ENCODE data around the gene KIF26A. TPM values are rescaled to one million over a fixed set of nuclear protein-coding genes. Genes with fewer than 3 reads are reported as not detected.

The KIF26A gene
- total RNA-seq, 1 donor from 2014 or later, result not detected

DNA sequence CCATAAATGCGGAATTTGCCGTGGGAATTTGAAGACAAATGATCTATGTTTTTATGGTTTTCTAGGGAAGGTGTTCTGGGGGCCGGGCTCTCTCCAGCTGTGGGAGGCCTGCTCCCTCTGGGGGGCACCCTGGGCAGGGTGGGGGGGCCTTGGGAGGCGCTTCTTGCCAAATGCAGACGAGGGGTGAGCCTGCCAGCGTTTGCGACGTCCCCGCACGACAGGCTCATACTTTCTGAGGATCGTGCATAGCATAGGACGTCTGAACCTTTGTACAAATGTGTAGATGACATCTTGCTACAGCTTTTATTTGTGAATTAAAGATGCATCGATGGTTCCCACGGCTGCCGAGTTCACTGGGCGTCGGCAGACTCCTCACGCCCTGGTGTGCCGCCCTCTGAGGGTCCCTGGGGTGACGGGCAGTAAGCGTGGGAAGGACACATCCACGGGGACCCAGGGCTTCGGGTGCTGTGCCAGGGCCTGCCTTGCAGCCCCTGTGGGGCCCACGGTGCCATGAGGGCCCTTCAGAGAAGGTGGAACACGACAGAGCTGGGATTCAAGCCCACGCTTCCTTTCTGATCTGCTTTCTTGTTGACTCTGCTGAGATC lies 42.3 kb downstream of the KIF26A start:
- DNase-seq (no peak), ATAC-seq (ENCODE audit: low read depth) (no peak)
- ChIA-PET CTCF (no interaction called here), POLR2A (no interaction called here)
- no peak for TF ChIP-seq CTCF (IDR thresholded peaks at IDR 0.05)
- no peak overlapping the region for H3K4me3 Mint-ChIP-seq
- peaks cover 2% of the 10 kb centered on the region for H3K27me3 Mint-ChIP-seq
- intact Hi-C loops (cut with micrococcal nuclease), result no loop called here
- no peaks in the 10 kb centered on the region for H3K9me3 Mint-ChIP-seq
- H3K36me3 Mint-ChIP-seq (ENCODE audit: low read depth), result no peaks in the 10 kb centered on the region
- no peak overlapping the region for H3K27ac Mint-ChIP-seq
- H3K4me1 Mint-ChIP-seq, result no peaks in the 10 kb centered on the region

GRCh38 chr14:104181761-104182530 lies 43.6 kb downstream of the KIF26A start:
- CTCF ChIA-PET, result no interaction called here
- no peak for TF ChIP-seq CTCF (IDR thresholded peaks at IDR 0.05)
- ATAC-seq (ENCODE audit: low read depth), result no peak
- Mint-ChIP-seq H3K36me3 (ENCODE audit: low read depth) (no peaks in the 10 kb centered on the region), H3K9me3 (no peaks in the 10 kb centered on the region), H3K27ac (no peak overlapping the region), H3K4me3 (no peak overlapping the region), H3K4me1 (no peaks in the 10 kb centered on the region), H3K27me3 (peaks cover 2% of the 10 kb centered on the region)
- DNase-seq, result no peak
- POLR2A ChIA-PET, result no interaction called here
- intact Hi-C loops (cut with micrococcal nuclease), result no loop called here

- POLR2A ChIA-PET, result no interaction called here
- ATAC-seq (ENCODE audit: low read depth) (no peak), DNase-seq (no peak)
- H3K27ac Mint-ChIP-seq, result no peak overlapping the region
- intact Hi-C loops (cut with micrococcal nuclease), result no loop called here
- no peak for TF ChIP-seq CTCF (IDR thresholded peaks at IDR 0.05)
- H3K4me1 Mint-ChIP-seq, result no peaks in the 10 kb centered on the region
- H3K4me3 Mint-ChIP-seq, result no peak overlapping the region
- H3K36me3 Mint-ChIP-seq (ENCODE audit: low read depth), result no peaks in the 10 kb centered on the region
- CTCF ChIA-PET, result no interaction called here
- H3K9me3 Mint-ChIP-seq, result no peaks in the 10 kb centered on the region
- peaks cover 2% of the 10 kb centered on the region for H3K27me3 Mint-ChIP-seq
Observed at GRCh38 chr14:104182857-104183425, 44.6 kb downstream of the KIF26A start.

- H3K36me3 Mint-ChIP-seq (ENCODE audit: low read depth), result no peaks in the 10 kb centered on the region
- TF ChIP-seq CTCF (IDR thresholded peaks at IDR 0.05), result no peak
- H3K27ac Mint-ChIP-seq, result no peak overlapping the region
- peaks cover 2% of the 10 kb centered on the region for H3K27me3 Mint-ChIP-seq
- DNase-seq (no peak), ATAC-seq (ENCODE audit: low read depth) (no peak)
- H3K4me3 Mint-ChIP-seq, result no peak overlapping the region
- CTCF ChIA-PET, result no interaction called here
- no peaks in the 10 kb centered on the region for H3K4me1 Mint-ChIP-seq
- no peaks in the 10 kb centered on the region for H3K9me3 Mint-ChIP-seq
- intact Hi-C loops (cut with micrococcal nuclease), result no loop called here
- POLR2A ChIA-PET, result no interaction called here
Observed at GRCh38 chr14:104183796-104184195, 45.4 kb downstream of the KIF26A start.

GRCh38 chr14:104184506-104184905 lies 46.1 kb downstream of the KIF26A start:
- H3K27ac Mint-ChIP-seq, result no peak overlapping the region
- no peaks in the 10 kb centered on the region for H3K9me3 Mint-ChIP-seq

More at GRCh38 chr14:104184506-104184905, 46.1 kb downstream of the KIF26A start:
- Mint-ChIP-seq H3K4me1 (no peaks in the 10 kb centered on the region), H3K27me3 (peaks cover 2% of the 10 kb centered on the region), H3K4me3 (no peak overlapping the region), H3K36me3 (ENCODE audit: low read depth) (no peaks in the 10 kb centered on the region)
- ChIA-PET CTCF (no interaction called here), POLR2A (no interaction called here)
- intact Hi-C loops (cut with micrococcal nuclease), result no loop called here
- ATAC-seq (ENCODE audit: low read depth), result no peak
- DNase-seq, result no peak
- TF ChIP-seq CTCF (IDR thresholded peaks at IDR 0.05), result no peak

All from activated B cell treated with CpG ODN at 0.5 μM for 24 hours (primary cell).